SK-N-SH treated with all-trans-retinoic acid at 6 μM for 48 hours (cell line): ENCODE measurements around the gene NEU4.
A peak's percentile ranks its signal among the peaks of the same experiment; 100 is the strongest.
"Not testable (repeated sequence)": the region's sequence is repeated elsewhere in the genome, so short reads cannot be mapped to it uniquely, and the experiment has no call there.

Experiments used
- ATAC-seq: fragments of 200-7000 bp; cut with Tn5 transposase; 3 replicates; pipeline ENCODE4 v1.9.1; 2020; ENCODE audit warnings: mild to moderate bottlenecking, moderate library complexity
- BACH2 ChIP-seq: fragments of 250-450 bp; sonication (Bioruptor Pico); IDR thresholded peaks from 2 replicates; pipeline ENCODE4 v1.9.0; 2021; ENCODE audit warnings: mild to moderate bottlenecking, borderline replicate concordance
- CSDC2 ChIP-seq: fragments of 250-450 bp; sonication (Bioruptor Pico); IDR thresholded peaks from 2 replicates; pipeline ENCODE4 v1.5.0; 2020; ENCODE audit warnings: mild to moderate bottlenecking, moderate library complexity
- ESRRG ChIP-seq: fragments of 250-450 bp; sonication (Bioruptor Pico); IDR thresholded peaks from 2 replicates; pipeline ENCODE4 v1.6.1; 2021; ENCODE audit warnings: mild to moderate bottlenecking
- GLIS3 ChIP-seq: fragments of 250-450 bp; sonication (Bioruptor Pico); IDR thresholded peaks from 2 replicates; pipeline ENCODE4 v1.5.0; 2020; ENCODE audit warnings: mild to moderate bottlenecking, moderate library complexity
- ISL1 ChIP-seq: fragments of 250-450 bp; sonication (Bioruptor Pico); IDR thresholded peaks from 2 replicates; pipeline ENCODE4 v2.1.2; 2022; ENCODE audit warnings: mild to moderate bottlenecking, moderate library complexity
- OSR1 ChIP-seq: fragments of 250-450 bp; sonication (Bioruptor Pico); IDR thresholded peaks from 2 replicates; pipeline ENCODE4 v1.8.0; 2022; ENCODE audit warnings: moderate library complexity, mild to moderate bottlenecking, inconsistent platforms
- PPARA ChIP-seq: fragments of 250-450 bp; sonication (Bioruptor Pico); IDR thresholded peaks from 2 replicates; pipeline ENCODE4 v1.5.0; 2020; ENCODE audit warnings: mild to moderate bottlenecking, borderline replicate concordance
- RARB ChIP-seq: fragments of 250-450 bp; sonication (Bioruptor Pico); IDR thresholded peaks from 2 replicates; pipeline ENCODE4 v1.8.0; 2021; ENCODE audit warnings: mild to moderate bottlenecking, moderate library complexity
- SNAI2 ChIP-seq: fragments of 250-450 bp; sonication (Bioruptor Pico); IDR thresholded peaks from 2 replicates; pipeline ENCODE4 v1.5.0; 2020; ENCODE audit warnings: mild to moderate bottlenecking, moderate library complexity
- TOX ChIP-seq: fragments of 250-450 bp; sonication (Bioruptor Pico); IDR thresholded peaks from 2 replicates; pipeline ENCODE4 v1.8.0; 2021; ENCODE audit warnings: mild to moderate bottlenecking, moderate library complexity, borderline replicate concordance
- ZC3H10 ChIP-seq: fragments of 250-450 bp; sonication (Bioruptor Pico); IDR thresholded peaks from 2 replicates; pipeline ENCODE4 v1.5.1; 2021; ENCODE audit warnings: mild to moderate bottlenecking, moderate library complexity
- ZFP3 ChIP-seq: fragments of 250-450 bp; sonication (Bioruptor Pico); IDR thresholded peaks from 2 replicates; pipeline ENCODE4 v1.5.0; 2020; ENCODE audit warnings: mild to moderate bottlenecking, moderate library complexity
- ZFP30 ChIP-seq: fragments of 450-650 bp; formaldehyde crosslinking; IDR thresholded peaks from 2 replicates; pipeline ENCODE4 v1.5.0; 2022; ENCODE audit warnings: mild to moderate bottlenecking, moderate library complexity
- ZNF565 ChIP-seq: fragments of 450-650 bp; formaldehyde crosslinking; conservative IDR thresholded peaks from 2 replicates; pipeline ENCODE4 v1.5.0; 2020; ENCODE audit warnings: low read depth, mild to moderate bottlenecking, moderate library complexity
- ZNF70 ChIP-seq: fragments of 450-650 bp; formaldehyde crosslinking; IDR thresholded peaks from 2 replicates; pipeline ENCODE4 v1.5.0; 2020; ENCODE audit warnings: mild to moderate bottlenecking, moderate library complexity
- ZNF8 ChIP-seq: fragments of 450-650 bp; formaldehyde crosslinking; IDR thresholded peaks from 2 replicates; pipeline ENCODE4 v1.5.0; 2020; ENCODE audit warnings: mild to moderate bottlenecking, moderate library complexity
- TF ChIP-seq, protein P1 (sequence below): fragments of 250-450 bp; sonication (Bioruptor Pico); IDR thresholded peaks from 2 replicates; pipeline ENCODE4 v1.8.0; 2021; ENCODE audit warnings: low read depth, mild to moderate bottlenecking, moderate library complexity, borderline replicate concordance
- TF ChIP-seq, protein P2 (sequence below): fragments of 250-450 bp; sonication (Bioruptor Pico); IDR thresholded peaks from 2 replicates; pipeline ENCODE4 v1.5.1; 2021; ENCODE audit warnings: mild to moderate bottlenecking, moderate library complexity
- TF ChIP-seq, protein P3 (sequence below): fragments of 250-450 bp; sonication (Bioruptor Pico); IDR thresholded peaks from 2 replicates; pipeline ENCODE4 v1.8.0; 2020; ENCODE audit warnings: mild to moderate bottlenecking, moderate library complexity, borderline replicate concordance
- TF ChIP-seq, protein P4 (sequence below): fragments of 250-450 bp; sonication (Bioruptor Pico); IDR thresholded peaks from 2 replicates; pipeline ENCODE4 v1.5.1; 2020; ENCODE audit warnings: low read depth, mild to moderate bottlenecking, moderate library complexity

NEU4 gene

DNA sequence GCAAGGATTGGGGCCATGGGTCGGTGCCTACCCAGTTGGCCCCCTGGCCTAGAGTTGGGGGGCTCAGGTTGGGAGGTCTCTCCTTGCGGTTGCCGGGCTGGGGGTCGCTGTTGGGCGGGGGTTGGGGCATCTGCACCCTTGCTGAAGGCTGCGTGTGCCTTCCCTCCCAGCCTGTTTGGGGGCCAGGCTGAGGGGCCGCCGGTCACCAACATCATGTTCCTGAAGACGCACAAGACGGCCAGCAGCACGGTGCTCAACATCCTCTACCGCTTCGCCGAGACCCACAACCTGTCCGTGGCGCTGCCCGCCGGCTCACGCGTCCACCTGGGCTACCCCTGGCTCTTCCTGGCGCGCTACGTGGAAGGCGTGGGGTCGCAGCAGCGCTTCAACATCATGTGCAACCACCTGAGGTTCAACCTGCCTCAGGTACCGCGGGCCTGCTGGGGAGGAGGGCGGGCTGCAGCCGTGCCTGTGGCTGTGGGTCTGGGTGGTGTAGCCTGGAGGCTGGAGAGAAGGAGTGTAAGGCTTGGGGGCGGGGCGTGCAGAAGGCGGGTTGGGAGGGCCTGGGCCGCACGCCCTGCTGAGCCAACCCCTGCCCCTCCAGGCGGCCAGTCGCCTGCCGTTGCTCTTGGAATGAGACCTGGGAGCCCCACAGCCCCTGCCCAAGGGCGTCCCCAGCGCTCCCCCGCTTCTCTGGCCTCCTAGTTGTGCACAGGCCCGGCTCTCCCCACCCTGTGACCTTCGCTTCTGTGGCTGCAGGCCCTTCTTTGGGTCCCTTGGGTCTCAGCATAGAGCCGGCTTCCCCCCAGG is 7.2 kb upstream of the NEU4 start (continued):
- no peak for TF ChIP-seq ESRRG

DNA sequence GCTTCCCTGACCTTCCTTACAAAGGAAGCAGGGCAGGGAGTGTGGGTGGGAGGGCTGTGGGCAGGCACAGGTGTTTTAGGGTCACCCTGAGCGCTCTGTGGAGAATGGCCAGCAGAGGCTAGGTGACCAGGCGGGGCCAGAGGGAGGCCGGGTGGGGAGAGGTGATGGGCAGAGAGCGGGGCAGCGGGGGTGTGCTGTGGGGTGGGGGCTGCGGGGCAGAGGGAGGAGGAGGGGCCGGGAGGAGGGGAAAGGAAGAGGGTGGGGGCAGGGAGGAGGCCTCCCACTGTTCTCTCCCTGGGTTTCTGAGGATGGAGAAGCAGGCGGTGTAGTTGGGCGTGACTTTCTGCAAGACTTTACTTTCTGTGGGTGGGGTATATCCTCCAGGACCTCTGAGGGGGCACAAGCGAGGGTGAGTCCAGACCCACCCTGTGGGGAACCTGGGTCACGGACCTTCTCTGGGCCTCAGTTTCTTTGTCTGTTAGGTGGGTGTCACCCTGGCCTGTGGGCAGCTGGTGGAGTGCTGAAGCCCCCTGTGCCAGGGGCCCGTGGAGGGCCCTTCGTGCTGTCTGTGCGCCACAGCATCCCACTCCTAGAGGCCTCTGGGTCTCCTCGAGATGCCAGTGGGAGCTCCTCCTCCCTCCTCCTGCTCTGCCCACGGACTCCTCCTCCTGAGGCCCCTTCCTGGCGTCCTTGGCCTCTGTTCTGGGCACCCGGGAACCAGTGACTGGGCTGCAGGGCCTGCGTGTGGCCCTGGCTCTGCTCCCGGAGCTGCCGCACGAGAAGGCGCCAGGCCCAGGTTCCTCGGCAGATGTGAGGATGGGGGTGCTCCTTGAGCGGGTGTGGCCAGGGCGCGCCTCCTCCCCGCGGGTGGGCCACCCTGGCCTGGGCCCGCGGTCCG is 6.3 kb upstream of the NEU4 start:
- TF ChIP-seq ZFP30 (no peak), ZC3H10 (no peak), ZNF565 (CRISPR knock-in tag) (no peak), OSR1 (CRISPR knock-in tag) (no peak), ZNF70 (CRISPR knock-in tag) (no peak), CSDC2 (CRISPR knock-in tag) (no peak)
- TF ChIP-seq, protein P1, sequence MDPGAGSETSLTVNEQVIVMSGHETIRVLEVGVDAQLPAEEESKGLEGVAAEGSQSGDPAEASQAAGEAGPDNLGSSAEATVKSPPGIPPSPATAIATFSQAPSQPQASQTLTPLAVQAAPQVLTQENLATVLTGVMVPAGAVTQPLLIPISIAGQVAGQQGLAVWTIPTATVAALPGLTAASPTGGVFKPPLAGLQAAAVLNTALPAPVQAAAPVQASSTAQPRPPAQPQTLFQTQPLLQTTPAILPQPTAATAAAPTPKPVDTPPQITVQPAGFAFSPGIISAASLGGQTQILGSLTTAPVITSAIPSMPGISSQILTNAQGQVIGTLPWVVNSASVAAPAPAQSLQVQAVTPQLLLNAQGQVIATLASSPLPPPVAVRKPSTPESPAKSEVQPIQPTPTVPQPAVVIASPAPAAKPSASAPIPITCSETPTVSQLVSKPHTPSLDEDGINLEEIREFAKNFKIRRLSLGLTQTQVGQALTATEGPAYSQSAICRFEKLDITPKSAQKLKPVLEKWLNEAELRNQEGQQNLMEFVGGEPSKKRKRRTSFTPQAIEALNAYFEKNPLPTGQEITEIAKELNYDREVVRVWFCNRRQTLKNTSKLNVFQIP (CRISPR knock-in tag) = no peak
- TF ChIP-seq, protein P2, sequence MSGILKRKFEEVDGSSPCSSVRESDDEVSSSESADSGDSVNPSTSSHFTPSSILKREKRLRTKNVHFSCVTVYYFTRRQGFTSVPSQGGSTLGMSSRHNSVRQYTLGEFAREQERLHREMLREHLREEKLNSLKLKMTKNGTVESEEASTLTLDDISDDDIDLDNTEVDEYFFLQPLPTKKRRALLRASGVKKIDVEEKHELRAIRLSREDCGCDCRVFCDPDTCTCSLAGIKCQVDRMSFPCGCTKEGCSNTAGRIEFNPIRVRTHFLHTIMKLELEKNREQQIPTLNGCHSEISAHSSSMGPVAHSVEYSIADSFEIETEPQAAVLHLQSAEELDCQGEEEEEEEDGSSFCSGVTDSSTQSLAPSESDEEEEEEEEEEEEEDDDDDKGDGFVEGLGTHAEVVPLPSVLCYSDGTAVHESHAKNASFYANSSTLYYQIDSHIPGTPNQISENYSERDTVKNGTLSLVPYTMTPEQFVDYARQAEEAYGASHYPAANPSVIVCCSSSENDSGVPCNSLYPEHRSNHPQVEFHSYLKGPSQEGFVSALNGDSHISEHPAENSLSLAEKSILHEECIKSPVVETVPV = no peak
- ATAC-seq = no peak

DNA sequence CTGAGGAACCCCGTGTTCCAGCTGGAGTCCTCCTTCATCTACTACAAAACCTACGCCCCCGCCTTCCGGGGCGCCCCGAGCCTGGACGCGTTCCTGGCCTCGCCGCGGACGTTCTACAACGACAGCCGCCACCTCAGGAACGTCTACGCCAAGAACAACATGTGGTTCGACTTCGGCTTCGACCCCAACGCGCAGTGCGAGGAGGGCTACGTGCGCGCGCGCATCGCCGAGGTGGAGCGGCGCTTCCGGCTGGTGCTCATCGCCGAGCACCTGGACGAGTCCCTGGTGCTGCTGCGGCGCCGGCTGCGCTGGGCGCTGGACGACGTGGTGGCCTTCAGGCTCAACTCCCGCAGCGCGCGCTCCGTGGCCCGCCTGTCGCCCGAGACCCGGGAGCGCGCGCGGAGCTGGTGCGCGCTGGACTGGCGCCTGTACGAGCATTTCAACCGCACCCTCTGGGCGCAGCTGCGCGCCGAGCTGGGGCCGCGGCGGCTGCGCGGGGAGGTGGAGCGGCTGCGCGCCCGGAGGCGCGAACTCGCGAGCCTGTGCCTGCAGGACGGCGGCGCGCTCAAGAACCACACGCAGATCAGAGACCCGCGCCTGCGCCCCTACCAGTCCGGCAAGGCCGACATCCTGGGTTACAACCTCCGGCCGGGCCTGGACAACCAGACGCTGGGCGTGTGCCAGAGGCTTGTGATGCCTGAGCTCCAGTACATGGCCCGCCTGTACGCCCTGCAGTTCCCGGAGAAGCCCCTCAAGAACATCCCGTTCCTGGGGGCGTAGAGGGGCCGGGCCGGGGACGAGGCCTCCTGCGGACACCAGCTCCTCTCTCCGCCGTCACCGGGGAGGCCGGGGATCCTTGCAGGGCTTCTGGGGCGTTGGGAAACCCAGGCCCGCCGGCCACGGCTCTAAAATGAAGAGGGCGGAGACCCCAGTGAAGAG is 5.3 kb upstream of the NEU4 start:
- TF ChIP-seq, protein P3, sequence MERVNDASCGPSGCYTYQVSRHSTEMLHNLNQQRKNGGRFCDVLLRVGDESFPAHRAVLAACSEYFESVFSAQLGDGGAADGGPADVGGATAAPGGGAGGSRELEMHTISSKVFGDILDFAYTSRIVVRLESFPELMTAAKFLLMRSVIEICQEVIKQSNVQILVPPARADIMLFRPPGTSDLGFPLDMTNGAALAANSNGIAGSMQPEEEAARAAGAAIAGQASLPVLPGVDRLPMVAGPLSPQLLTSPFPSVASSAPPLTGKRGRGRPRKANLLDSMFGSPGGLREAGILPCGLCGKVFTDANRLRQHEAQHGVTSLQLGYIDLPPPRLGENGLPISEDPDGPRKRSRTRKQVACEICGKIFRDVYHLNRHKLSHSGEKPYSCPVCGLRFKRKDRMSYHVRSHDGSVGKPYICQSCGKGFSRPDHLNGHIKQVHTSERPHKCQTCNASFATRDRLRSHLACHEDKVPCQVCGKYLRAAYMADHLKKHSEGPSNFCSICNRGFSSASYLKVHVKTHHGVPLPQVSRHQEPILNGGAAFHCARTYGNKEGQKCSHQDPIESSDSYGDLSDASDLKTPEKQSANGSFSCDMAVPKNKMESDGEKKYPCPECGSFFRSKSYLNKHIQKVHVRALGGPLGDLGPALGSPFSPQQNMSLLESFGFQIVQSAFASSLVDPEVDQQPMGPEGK (CRISPR knock-in tag) = no peak
- peak; percentile 64 for ATAC-seq

DNA sequence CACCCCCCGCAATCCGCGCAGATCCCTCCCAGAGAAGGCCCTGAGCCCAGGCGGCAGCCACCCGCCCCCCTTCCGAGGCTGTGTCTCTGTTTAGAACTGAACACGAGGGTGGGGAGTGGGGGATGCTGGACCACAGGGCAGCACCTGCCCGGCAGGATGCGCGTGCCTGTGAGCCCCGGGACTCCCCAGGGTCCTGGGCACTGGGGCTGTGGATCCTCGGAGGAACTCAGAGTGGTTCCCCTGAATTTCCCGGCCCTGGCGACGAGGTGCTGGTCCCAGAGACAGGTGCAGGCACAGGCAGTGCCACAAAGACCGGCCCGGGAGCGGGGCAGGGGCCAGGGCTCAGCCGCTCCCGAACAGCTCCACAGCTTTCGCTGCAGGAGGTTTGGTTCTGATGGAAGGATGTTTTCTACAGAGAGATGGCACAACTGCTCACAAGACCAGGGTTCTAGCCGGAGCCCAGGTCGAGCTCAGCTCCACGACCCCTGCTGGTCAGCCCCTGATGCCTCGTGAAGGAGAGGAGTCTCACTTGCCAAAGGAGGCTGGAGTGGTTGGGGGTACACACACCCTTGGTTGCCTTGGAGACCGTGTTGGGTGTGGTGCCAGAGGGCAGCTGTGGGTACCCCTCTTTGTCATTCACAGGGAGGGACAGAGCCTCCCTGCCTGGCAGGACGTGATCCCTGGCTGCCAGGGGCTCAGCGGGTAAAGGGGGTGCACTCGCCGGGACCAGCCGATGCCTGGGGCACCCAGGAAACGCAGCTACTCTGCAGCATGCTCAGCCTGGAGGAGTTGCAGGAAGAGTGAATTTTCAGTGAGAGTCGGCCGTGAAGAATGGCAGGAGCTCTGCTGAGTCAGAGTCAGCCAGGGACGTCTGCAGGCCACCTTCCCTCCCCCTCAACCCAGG is 4.4 kb upstream of the NEU4 start:
- TF ChIP-seq RARB (CRISPR knock-in tag) = no peak
- TF ChIP-seq TOX (CRISPR knock-in tag) = no peak
- no peak for TF ChIP-seq CSDC2 (CRISPR knock-in tag)
- TF ChIP-seq ESRRG = no peak
- ATAC-seq = peak; percentile 45

DNA sequence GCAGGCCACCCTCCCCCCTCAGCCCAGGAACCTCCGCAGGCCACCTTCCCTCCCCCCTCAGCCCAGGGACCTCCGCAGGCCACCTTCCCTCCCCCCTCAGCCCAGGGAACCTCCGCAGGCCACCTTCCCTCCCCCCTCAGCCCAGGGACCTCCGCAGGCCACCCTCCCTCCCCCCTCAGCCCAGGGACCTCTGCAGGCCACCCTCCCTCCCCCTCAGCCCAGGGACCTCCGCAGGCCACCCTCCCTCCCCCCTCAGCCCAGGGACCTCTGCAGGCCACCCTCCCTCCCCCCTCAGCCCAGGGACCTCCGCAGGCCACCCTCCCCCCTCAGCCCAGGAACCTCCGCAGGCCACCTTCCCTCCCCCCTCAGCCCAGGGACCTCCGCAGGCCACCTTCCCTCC is 2.8 kb upstream of the NEU4 start:
- ATAC-seq = not testable (repeated sequence)

DNA sequence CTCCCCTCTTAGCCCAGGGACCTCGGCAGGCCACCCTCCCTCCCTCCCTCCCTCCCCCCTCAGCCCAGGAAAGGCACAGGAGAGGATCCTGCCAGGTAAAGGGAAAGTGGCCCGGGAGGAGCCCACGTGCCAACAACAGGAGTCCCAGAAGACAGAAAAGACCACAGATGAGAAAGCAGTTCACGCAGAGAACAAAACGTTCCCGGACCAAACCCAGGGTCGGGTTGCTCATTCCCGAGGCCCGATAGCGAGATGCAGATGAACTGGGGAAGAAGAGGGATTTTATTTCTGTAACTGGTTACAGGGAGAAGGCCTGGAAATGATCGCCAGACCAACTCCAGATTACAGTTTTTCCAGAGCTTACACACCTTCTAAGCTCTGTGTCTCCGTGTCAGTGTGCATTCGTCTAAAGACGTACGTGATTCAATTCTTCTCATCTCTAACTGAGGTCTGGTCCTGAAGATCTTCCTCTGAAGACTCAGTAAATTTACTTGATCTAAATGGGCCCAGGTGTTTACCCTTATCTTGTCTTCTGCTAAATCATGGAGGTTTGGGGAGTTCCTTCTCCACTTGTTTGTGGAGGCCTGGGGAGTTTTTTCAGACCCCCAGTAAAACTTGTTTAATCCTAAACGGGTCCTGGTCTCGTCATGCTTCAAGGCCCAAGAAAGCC is 807 bp upstream of the NEU4 start:
- ATAC-seq = no peak
- TF ChIP-seq, protein P4, sequence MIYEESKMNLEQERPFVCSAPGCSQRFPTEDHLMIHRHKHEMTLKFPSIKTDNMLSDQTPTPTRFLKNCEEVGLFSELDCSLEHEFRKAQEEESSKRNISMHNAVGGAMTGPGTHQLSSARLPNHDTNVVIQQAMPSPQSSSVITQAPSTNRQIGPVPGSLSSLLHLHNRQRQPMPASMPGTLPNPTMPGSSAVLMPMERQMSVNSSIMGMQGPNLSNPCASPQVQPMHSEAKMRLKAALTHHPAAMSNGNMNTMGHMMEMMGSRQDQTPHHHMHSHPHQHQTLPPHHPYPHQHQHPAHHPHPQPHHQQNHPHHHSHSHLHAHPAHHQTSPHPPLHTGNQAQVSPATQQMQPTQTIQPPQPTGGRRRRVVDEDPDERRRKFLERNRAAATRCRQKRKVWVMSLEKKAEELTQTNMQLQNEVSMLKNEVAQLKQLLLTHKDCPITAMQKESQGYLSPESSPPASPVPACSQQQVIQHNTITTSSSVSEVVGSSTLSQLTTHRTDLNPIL (CRISPR knock-in tag) = no peak
- TF ChIP-seq ZFP3 (CRISPR knock-in tag) = no peak
- no peak for TF ChIP-seq SNAI2
- no peak for TF ChIP-seq ESRRG
- TF ChIP-seq ZNF70 (CRISPR knock-in tag) = no peak
- TF ChIP-seq, protein P3 (CRISPR knock-in tag) = no peak
- TF ChIP-seq GLIS3 (CRISPR knock-in tag) = no peak
- TF ChIP-seq BACH2 (CRISPR knock-in tag) = no peak
- TF ChIP-seq ZNF8 (CRISPR knock-in tag) = no peak
- no peak for TF ChIP-seq PPARA (CRISPR knock-in tag)
- TF ChIP-seq ZFP30 = no peak
- no peak for TF ChIP-seq CSDC2 (CRISPR knock-in tag)
- no peak for TF ChIP-seq ISL1 (CRISPR knock-in tag)
